H9 (cell line): ENCODE measurements around the gene SLC49A4. TPM values are rescaled to one million over a fixed set of nuclear protein-coding genes. Genes with fewer than 3 reads are reported as not detected.

Experiments
- DNase-seq: peaks from one replicate; pipeline ENCODE4 v3.0.0-alpha.2; 2017
- H2AFZ ChIP-seq: one replicate; pipeline ENCODE4 v1.6.1; 2013; ENCODE audit warnings: mild to moderate bottlenecking, low read length, control low read depth, moderate library complexity
- H2AK5ac ChIP-seq: 2 replicates; pipeline ENCODE4 v1.6.1; 2013; ENCODE audit warnings: low read length, control low read depth, mixed read lengths; ENCODE audit not compliant: insufficient read length
- H2BK120ac ChIP-seq: one replicate; pipeline ENCODE4 v1.6.1; 2013; ENCODE audit warnings: low read depth, mild to moderate bottlenecking, low read length, control low read depth, inconsistent platforms; ENCODE audit not compliant: poor library complexity, severe bottlenecking
- H2BK12ac ChIP-seq: 2 replicates; pipeline ENCODE4 v1.6.1; 2013; ENCODE audit warnings: low read length, control low read depth, mixed read lengths, low read depth; ENCODE audit not compliant: insufficient read length
- H2BK15ac ChIP-seq: 2 replicates; pipeline ENCODE4 v1.6.1; 2013; ENCODE audit warnings: low read depth, low read length, control low read depth
- H2BK20ac ChIP-seq: one replicate; pipeline ENCODE4 v1.6.1; 2013; ENCODE audit warnings: low read depth, mild to moderate bottlenecking, low read length, control low read depth, inconsistent platforms; ENCODE audit not compliant: poor library complexity, severe bottlenecking
- H2BK5ac ChIP-seq: 2 replicates; pipeline ENCODE4 v1.6.1; 2013; ENCODE audit warnings: low read length, control low read depth, mixed read lengths; ENCODE audit not compliant: insufficient read length
- H3K14ac ChIP-seq: 2 replicates; pipeline ENCODE4 v1.6.1; 2013; ENCODE audit warnings: low read length, control low read depth; ENCODE audit not compliant: insufficient read depth
- H3K18ac ChIP-seq: 2 replicates; pipeline ENCODE4 v1.6.1; 2013; ENCODE audit warnings: low read depth, mild to moderate bottlenecking, mixed read lengths, low read length, control low read depth; ENCODE audit not compliant: insufficient read length
- H3K23ac ChIP-seq: 2 replicates; pipeline ENCODE4 v1.6.1; 2013; ENCODE audit warnings: low read length, control low read depth, mixed read lengths, low read depth; ENCODE audit not compliant: insufficient read length
- H3K23me2 ChIP-seq: 2 replicates; pipeline ENCODE4 v1.6.1; 2013; ENCODE audit warnings: low read depth, mild to moderate bottlenecking, mixed read lengths, low read length, control low read depth; ENCODE audit not compliant: insufficient read length, poor library complexity, severe bottlenecking
- H3K27ac ChIP-seq: 2 replicates; pipeline ENCODE4 v1.5.1; 2013; ENCODE audit warnings: low read length, control low read depth, mixed read lengths, low read depth; ENCODE audit not compliant: insufficient read length
- H3K27me3 ChIP-seq: 2 replicates; pipeline ENCODE4 v1.6.1; 2013; ENCODE audit warnings: low read length, control low read depth, inconsistent platforms; ENCODE audit not compliant: insufficient read depth
- H3K4ac ChIP-seq: 2 replicates; pipeline ENCODE4 v1.6.1; 2013; ENCODE audit warnings: low read depth, mild to moderate bottlenecking, control low read depth, inconsistent platforms, low read length, moderate library complexity
- H3K4me1 ChIP-seq: 2 replicates; pipeline ENCODE4 v1.6.1; 2013; ENCODE audit warnings: low read length, control low read depth, inconsistent platforms; ENCODE audit not compliant: insufficient read depth
- H3K4me2 ChIP-seq: 2 replicates; pipeline ENCODE4 v1.6.1; 2013; ENCODE audit warnings: low read length, control low read depth, mixed read lengths; ENCODE audit not compliant: insufficient read length, insufficient read depth
- H3K56ac ChIP-seq: 2 replicates; pipeline ENCODE4 v1.6.1; 2013; ENCODE audit warnings: low read depth, mild to moderate bottlenecking, mixed read lengths, low read length, control low read depth; ENCODE audit not compliant: insufficient read length
- H3K79me1 ChIP-seq: 2 replicates; pipeline ENCODE4 v1.6.1; 2013; ENCODE audit warnings: low read depth, mild to moderate bottlenecking, moderate library complexity, low read length, control low read depth, inconsistent platforms; ENCODE audit not compliant: insufficient read depth, poor library complexity, severe bottlenecking
- H3K79me2 ChIP-seq: 2 replicates; pipeline ENCODE4 v1.6.1; 2013; ENCODE audit warnings: low read length, control low read depth, inconsistent platforms; ENCODE audit not compliant: insufficient read depth
- H3K9ac ChIP-seq: 2 replicates; pipeline ENCODE4 v1.6.1; 2013; ENCODE audit warnings: low read length, control low read depth, mixed read lengths; ENCODE audit not compliant: insufficient read length; ENCODE audit errors: extremely low read depth
- H3K9me3 ChIP-seq: one replicate; pipeline ENCODE4 v1.6.1; 2013; ENCODE audit warnings: low read depth, low read length, inconsistent platforms; ENCODE audit not compliant: control insufficient read depth
- H3T11ph ChIP-seq: one replicate; pipeline ENCODE4 v1.6.1; 2013; ENCODE audit warnings: mild to moderate bottlenecking, low read length, control low read depth, inconsistent platforms
- H4K20me1 ChIP-seq: one replicate; pipeline ENCODE4 v1.6.1; 2013; ENCODE audit not compliant: control insufficient read depth, insufficient read length, insufficient read depth
- H4K5ac ChIP-seq: 2 replicates; pipeline ENCODE4 v1.6.1; 2013; ENCODE audit warnings: low read depth, mild to moderate bottlenecking, mixed read lengths, low read length, control low read depth; ENCODE audit not compliant: insufficient read length
- H4K8ac ChIP-seq: replicated peaks from 2 replicates; pipeline ENCODE4 v1.6.1; 2013; ENCODE audit warnings: low read length, control low read depth, mixed read lengths, low read depth; ENCODE audit not compliant: insufficient read length
- H4K91ac ChIP-seq: 2 replicates; pipeline ENCODE4 v1.6.1; 2013; ENCODE audit warnings: low read depth, mild to moderate bottlenecking, moderate library complexity, mixed read lengths, low read length, control low read depth; ENCODE audit not compliant: insufficient read length
- H3K27ac Mint-ChIP-seq, 3 experiments: 2 replicates in 2 of 3; 3 replicates in 1 of 3; pipeline ENCODE4 v1.8.0; 2020 to 2021; ENCODE audit warnings: mixed read lengths in 3 of 3, mild to moderate bottlenecking in 1 of 3, moderate library complexity in 1 of 3
- H3K27me3 Mint-ChIP-seq: 2 replicates; pipeline ENCODE4 v1.8.0; 2021; ENCODE audit warnings: low read depth, mild to moderate bottlenecking, moderate library complexity, mixed read lengths
- H3K36me3 Mint-ChIP-seq, 3 experiments: 2 replicates in 2 of 3; 3 replicates in 1 of 3; pipeline ENCODE4 v1.8.0; 2020 to 2021; ENCODE audit warnings: low read depth in 3 of 3, mixed read lengths in 3 of 3; ENCODE audit not compliant: insufficient read depth in 1 of 3
- H3K4me1 Mint-ChIP-seq, 2 experiments: 2 replicates each; pipeline ENCODE4 v1.8.0; 2020; ENCODE audit warnings: mixed read lengths in 2 of 2
- H3K4me3 Mint-ChIP-seq, 2 experiments: 2 replicates in 1 of 2; 3 replicates in 1 of 2; pipeline ENCODE4 v1.8.0; 2020 to 2021; ENCODE audit warnings: mild to moderate bottlenecking in 2 of 2, mixed read lengths in 2 of 2, moderate library complexity in 1 of 2
- H3K9me3 Mint-ChIP-seq, 2 experiments: 2 replicates in 1 of 2; 3 replicates in 1 of 2; pipeline ENCODE4 v1.8.0; 2020; ENCODE audit warnings: mild to moderate bottlenecking in 2 of 2, mixed read lengths in 2 of 2, moderate library complexity in 1 of 2
- WGBS: extraction: QIAGEN DNeasy Blood & Tissue Kit; methylation state at CpG from one replicate; pipeline ENCODE4 v1.1.7; 2013; ENCODE audit warnings: missing lambda C conversion rate, low lambda C conversion rate, mixed read lengths; ENCODE audit not compliant: insufficient read length; ENCODE audit errors: extremely low coverage; 5-methylcytosine and 5-hydroxymethylcytosine counted together
- total RNA-seq: library from RNA; stranded (reverse); gene quantifications from 2 replicates; pipeline ENCODE4 v1.2.1, GENCODE V29; 2021
- TF ChIP-seq, protein P1 (sequence below): fragments of 200-600 bp; sonication (generic); conservative IDR thresholded peaks from 3 replicates; pipeline ENCODE4 v1.8.0; 2021; ENCODE audit warnings: antibody characterized with exemption, mild to moderate bottlenecking

Gene SLC49A4
- total RNA-seq, 1 experiment from 2014 or later = 10.7 TPM

DNA sequence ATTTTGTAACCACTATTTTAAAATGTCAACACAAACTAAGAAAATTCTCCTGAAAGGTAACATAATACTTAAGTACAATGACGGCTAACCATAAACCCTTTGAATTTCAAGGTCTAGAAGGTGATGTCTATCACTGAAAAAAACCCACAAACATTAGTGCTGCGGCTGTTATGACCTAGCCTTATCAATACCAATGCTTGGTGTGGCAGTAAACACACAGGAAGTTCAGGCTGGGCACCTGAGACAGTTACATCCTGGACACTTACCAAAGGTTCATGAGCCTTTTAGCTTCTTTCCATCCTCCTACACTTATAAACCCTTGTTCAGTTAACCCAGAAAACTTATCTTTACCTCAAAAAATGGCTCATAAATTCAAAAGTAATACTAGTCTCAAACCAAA, 7.0 kb upstream of the SLC49A4 start:
- Histone ChIP-seq H3K23me2 (no peaks in the 10 kb centered on the region), H3K79me2 (no peaks in the 10 kb centered on the region), H2BK20ac (no peak overlapping the region), H3K9me3 (no peaks in the 10 kb centered on the region), H2AK5ac (no peak overlapping the region), H3K18ac (no peak overlapping the region), H2BK120ac (no peak overlapping the region), H3K79me1 (no peaks in the 10 kb centered on the region), H4K8ac (no peak overlapping the region), H4K20me1 (no peaks in the 10 kb centered on the region), H3K4ac (no peak overlapping the region), H3K14ac (no peak overlapping the region), H3K23ac (no peak overlapping the region), H4K91ac (no peak overlapping the region), H3K4me2 (no peak overlapping the region), H3T11ph (no peak overlapping the region), H2BK5ac (no peak overlapping the region), H3K27ac (no peak overlapping the region), H3K56ac (no peak overlapping the region), H3K9ac (no peak overlapping the region), H2BK12ac (no peak overlapping the region), H2BK15ac (no peak overlapping the region), H3K27me3 (no peaks in the 10 kb centered on the region), H2AFZ (no peak overlapping the region), H3K4me1 (no peaks in the 10 kb centered on the region), H4K5ac (no peak overlapping the region)
- no CpG with 5 or more reads among the region's 2 CpGs for WGBS
- Mint-ChIP-seq H3K4me1 (peaks cover 4 to 5% of the 10 kb centered on the region in 2 experiments; a peak in 3 of 4 replicates), H3K27me3 (no peaks in the 10 kb centered on the region), H3K4me3 (no peak overlapping the region), H3K27ac (no peak overlapping the region; a peak in 1 of 7 replicates), H3K9me3 (no peaks in the 10 kb centered on the region), H3K36me3 (peaks cover 0 to 8% (median 0%) of the 10 kb centered on the region in 3 experiments; a peak in 2 of 7 replicates)
- DNase-seq = no peak
- TF ChIP-seq, protein P1, sequence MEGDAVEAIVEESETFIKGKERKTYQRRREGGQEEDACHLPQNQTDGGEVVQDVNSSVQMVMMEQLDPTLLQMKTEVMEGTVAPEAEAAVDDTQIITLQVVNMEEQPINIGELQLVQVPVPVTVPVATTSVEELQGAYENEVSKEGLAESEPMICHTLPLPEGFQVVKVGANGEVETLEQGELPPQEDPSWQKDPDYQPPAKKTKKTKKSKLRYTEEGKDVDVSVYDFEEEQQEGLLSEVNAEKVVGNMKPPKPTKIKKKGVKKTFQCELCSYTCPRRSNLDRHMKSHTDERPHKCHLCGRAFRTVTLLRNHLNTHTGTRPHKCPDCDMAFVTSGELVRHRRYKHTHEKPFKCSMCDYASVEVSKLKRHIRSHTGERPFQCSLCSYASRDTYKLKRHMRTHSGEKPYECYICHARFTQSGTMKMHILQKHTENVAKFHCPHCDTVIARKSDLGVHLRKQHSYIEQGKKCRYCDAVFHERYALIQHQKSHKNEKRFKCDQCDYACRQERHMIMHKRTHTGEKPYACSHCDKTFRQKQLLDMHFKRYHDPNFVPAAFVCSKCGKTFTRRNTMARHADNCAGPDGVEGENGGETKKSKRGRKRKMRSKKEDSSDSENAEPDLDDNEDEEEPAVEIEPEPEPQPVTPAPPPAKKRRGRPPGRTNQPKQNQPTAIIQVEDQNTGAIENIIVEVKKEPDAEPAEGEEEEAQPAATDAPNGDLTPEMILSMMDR = no peak
